Hematopoietic multipotent progenitor cell treated with erythropoietin and hydrocortisone succinate and interleukin-3 and kit ligand, for 8 days (in vitro differentiated cells): ENCODE results near the gene TUT4.

Experiments used
- DNase-seq: peaks from one replicate; pipeline ENCODE4 v3.0.0-alpha.2; 2015

TUT4 gene

DNA sequence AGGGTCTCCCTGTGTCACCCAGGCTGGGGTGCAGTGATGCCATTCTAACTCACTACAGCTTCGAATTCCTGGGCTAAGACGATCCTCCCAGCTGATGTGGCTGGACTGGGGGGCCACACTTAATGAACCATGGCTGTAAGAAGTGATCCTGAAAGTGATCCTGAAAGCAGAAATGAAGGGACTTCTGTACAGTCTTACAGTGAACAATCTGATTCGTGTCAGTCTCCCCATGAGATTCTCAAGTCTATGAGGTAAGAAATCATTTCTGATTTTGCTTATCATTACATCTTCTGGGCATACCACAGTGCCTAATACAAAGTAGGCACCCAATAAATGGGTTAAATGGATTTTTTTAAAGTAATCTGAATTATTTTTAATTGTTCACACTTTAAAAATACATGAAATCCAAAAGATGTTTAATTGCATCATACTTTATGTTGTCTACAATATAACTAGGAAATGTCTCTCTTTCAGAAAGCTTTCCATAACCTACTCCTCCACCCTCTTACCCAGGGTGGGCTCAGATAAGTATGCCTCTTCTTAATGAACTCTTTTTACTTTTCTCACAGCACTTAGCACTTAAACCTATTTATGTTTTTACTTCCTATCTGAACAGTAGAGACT is 21.5 kb downstream of the TUT4 start:
- DNase-seq: no peak

DNA sequence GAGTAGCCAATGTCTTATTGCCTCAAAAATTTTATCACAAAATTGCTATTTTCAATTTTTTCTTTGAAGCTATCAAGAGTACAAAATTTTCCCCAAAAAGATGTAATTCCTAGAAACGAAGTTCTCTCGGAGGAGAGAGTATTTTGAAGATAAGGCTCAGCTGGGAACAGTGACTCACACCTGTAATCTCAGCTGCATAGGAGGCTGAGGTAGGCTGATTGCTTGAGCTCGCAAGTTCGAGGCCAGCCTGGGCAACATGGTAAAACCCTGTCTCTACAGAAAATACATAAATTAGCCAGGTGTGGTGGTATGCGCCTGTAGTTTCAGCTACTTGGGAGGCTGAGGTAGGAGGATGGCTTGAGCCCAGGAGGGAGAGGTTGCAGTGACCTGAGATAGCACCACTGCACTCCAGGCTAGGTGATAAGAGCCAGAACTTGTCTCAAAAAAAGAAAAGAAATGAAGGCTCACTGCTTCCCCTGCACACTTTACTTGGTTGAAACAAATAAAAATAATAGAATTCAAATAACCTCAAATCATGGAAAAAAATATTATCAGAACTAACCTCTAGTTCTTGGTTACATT is 22.2 kb downstream of the TUT4 start:
- DNase-seq: no peak

DNA sequence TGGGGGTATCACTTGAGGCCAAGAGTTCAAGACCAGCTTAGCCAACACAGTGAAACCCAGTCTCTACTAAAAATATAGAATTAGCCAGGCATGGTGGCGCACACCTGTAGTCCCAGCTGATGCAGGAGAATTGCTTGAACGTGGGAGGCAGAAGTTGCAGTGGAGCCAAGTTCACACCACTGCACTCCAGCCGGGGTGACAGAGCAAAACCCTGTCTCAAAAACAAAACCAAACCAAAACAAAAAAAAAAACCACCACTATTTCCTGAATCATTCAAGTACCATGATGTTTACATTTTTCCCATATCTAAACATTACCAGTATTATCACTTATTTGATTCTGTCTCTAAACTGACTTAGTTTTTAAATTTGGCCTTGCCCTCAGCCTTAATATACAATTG is 29.5 kb downstream of the TUT4 start:
- DNase-seq: no peak

DNA sequence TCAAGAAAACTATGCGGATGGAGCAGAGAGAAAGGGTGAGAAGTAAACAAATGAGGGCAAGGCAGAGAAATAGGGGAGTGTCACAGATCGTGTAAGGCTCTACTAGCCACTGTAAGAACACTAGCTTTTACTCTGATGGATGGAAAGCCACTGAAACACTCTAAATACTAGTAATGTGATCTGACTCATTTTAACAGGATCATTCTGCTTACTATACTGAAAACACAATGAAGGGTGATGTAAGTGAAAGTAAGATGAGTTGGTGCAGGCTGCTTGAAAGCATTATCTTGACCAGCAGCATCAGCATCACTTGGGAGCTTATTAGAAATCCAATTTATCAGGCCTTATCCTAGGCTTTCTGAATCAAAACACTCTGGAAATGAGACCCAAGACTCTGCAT is 32.7 kb downstream of the TUT4 start:
- no peak for DNase-seq

DNA sequence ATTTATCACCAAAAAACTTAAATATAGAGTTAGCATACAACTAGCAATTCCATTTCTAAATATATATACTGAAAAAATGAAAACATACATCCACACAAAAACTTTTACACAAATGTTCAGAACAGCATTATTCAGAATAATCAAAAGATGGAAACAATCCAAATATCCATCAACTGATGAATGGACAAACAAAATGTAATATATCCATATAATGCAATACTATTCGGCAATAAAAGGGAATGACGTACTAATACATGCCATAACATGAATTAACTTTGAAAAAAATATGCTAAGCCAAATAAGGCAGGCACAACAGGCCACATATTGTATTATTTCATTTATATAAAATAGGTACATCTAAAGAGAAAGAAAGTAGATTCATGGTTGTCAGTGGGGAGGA is 33.9 kb downstream of the TUT4 start:
- no peak for DNase-seq

DNA sequence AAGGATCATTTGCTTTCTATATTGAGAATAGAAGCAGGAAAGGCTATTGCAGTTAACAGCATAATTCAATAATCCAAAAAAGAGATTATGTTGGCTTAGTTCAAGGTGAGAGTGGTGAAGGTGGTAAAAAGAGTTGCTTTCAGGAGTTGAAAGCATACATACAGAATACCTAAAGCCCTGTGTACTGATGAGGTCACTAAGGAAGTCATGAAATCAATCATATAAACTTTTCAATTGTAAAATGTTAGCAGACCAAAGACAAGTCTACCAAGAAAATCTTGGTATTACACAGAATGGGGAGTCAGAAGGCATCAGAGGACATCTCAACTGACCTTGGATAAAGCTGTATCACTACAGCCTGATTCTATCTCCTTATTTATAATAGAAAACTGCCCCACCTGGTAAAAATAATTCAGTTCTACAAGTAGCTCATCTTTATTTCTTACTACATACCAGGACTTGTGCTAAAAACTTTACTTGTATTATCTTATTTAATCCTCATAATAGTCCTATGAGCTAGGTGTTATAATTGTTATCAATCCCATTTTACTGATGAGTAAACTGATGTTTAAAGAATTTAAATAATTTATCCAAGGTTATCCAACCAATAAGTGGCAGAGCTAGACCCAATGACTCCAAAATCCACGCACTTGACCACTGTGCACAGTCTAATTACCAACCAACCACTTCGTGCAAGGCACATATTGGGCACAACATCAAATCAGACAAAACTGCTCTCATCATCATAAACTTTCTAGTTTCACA is 40.9 kb downstream of the TUT4 start:
- DNase-seq: no peak

DNA sequence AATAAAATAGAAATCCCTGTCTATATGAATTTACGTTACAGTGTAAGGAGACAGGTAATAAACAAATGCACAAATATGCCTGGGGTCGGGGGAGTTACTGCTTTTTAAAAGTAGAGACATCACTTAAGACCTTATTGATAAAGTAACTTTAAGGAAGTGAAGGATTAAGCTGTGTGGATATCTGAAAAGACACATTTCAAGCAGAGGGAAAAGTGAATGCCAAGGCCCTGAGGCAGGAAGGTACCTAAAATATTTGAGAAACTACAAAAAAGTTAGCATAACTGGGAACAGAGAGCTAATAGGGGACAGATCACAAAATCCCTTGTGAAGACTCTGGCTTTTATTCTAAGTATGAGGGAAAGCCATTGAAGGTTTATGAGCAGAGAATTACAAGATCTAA is 41.5 kb downstream of the TUT4 start:
- no peak for DNase-seq

DNA sequence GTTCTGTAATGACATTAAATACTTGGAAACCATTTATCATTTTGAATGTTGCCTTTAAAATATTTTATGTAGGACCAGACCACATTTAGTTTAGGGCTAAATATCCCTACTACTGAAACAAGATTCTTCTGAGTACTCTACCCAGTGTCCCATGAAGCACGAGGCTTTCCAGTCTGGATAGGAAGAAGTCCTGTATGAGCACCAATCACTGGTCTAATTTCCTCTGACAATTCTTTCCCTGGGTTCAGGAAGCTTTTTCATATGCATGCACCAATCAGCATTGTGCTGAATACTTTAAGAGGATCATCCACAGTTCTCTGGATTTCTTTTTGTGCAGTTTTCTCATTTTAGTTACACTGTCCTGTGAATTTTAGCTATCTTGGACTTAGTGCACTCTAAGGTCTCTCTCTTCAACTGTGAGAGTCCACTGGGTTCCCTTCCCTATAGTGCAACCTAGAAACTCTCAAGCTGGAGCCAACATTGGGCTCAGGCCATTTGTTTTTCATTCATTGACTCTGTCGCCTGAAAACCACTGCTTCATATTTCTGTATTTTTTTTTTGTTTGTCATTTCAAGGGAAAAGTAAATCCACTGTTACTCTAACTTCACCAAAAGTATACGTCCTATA is 45.9 kb downstream of the TUT4 start:
- no peak for DNase-seq

DNA sequence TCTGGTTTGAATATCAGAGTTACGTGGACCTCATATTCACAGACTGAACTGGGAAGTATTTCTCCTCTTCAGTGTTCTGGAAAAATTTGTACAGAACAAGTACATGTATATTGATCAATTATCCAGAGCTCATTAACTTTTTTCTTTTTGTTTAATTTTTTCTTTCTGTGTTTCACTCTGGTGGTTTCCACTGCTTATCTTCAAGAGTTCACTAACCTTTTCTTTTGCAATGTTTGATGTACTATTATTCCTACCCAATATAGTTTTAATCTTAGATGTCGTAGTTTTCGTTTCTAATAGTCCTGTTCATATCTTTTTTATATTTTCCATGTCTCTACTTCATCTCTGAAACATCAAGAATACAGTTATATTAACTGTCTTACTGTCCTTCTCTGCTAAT is 46.5 kb downstream of the TUT4 start:
- DNase-seq: no peak

DNA sequence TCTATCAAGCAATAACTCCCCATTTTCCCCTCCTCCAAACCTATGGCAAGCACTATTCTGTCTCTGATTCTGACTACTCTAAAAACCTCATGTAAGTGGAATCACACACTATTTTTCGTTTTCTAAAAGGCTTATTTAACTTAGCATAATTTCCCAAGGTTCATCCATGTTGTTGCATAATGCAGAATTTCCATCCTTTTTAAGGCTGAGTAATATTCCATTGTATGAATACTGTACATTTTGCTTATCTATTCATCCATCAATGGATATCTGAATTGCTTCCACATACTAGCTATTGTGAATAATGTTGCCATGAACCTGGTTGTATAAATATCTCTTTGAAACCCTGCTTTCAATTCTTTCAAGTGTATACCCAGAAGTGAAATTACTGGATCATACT is 48.2 kb downstream of the TUT4 start:
- no peak for DNase-seq

DNA sequence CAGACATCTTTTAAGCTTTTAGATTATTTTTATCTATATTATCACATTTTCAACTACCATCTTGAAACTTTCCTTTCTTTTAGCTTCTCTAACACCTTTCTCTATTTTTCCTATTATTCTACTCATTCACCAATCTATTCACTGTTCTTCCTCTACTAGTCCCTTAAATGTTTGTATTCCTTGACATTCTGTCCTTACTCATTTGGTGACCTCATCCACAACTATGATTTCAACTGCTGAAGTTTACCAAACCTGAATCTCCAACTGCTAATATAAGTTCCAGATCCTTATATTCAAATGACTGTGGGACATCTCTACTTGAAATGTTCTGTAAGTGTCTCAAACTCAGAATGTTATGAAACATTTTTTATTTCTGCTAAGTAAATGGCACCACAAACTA is 49.2 kb downstream of the TUT4 start:
- no peak for DNase-seq

DNA sequence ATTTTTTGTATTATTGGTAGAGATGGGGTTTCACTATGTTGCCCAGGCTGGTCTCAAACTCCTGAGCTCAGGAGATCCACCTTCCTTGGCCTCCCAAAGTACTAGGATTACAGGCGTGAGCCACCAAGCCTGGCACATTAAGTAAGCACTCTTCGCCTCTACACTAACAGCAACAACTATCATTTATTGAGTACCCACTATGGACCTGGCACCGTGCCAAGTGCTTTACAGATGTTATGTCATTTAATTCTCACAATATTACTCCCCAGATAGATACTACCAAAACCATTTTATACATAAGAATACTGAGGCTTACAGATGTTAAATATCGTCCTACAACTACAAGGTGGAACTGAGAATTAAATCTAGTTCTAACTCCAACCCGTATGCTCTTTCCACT is 50.1 kb downstream of the TUT4 start:
- peak; percentile 18 for DNase-seq

DNA sequence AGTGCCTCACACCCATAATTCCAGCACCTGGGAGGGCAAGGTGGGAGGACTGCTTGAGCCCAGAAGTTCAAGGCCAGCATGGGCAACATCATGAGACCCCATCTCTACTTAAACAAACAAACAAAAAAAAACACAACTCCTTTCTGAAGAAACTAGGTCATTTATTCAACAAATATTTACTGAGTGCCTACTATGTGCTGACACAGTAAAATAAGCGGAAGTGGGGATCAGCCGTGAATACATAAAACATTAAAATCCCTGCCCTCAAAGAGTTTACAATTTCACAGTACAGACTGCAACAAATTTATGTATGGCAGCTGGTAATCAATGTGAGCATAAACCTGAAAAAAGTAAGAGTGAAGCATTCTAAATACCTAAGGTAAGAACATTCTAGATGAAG is 65.3 kb downstream of the TUT4 start:
- DNase-seq: no peak

DNA sequence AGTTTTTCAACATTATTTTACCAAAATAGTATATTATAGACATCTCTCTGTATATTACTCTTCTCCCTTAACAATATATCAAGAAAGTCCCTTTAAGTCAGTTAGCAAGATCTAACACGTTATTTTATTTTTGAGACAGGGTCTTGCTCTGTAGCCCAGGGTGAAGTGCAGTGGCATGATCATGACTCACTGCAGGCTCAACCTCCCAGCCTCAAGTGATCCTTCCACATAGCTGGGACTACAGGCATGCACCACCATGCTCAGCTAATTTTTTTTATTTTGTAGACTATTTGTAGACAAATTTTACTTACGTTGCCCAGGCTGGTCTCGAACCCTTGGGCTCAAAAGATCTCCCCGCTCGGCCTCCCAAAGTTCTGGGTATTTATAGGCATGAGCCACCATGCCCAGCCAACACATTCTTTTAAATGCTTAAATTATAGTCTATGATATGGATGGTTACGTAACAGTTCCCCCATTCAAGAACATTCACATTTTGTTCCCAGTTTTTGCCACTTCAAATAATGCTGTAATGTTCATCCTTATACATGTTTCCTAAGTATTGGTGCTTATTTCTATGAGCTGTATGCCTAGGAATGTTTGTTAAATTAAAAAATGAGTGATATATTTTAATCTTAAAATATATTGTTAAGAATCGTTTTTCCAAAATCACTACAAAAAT is 70.4 kb downstream of the TUT4 start:
- no peak for DNase-seq

DNA sequence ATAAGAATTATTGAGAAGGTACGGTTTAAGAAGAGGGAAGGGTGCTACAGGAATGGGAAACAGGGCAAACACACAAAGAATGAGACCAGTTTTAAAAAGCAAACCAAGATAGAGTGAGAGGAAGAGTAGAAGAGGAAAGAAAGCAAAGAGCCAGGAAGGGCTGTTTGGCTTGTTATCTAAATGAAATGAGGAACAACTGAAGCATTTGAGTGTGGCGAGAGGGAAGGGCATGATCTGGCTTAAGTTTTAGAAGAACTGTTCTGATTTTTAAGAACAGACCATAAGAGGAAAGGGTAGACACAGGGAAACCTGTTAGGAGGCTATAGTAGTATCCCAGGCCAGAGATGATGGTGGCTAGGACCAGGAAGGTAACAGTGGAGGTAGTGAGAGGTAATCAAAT is 73.8 kb downstream of the TUT4 start:
- no peak for DNase-seq

DNA sequence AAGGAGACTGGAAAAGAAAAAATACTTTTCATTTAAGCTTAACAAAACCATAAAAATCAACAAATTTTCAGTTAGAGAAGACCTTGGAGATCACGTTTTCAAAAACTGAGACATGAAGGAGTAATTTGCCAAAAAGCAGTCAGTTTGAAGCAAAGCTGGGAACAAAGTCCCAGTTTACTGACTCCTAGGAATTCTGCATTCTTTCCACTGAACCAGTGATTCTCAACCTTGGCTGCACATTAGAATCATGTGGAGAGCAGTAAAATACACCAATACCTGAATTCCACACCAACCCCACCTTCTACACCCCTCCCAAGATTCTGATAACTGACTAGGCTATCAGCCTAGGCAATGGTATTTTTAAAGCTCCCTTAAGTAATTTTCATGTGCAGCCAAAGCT is 75.0 kb downstream of the TUT4 start:
- DNase-seq: no peak

DNA sequence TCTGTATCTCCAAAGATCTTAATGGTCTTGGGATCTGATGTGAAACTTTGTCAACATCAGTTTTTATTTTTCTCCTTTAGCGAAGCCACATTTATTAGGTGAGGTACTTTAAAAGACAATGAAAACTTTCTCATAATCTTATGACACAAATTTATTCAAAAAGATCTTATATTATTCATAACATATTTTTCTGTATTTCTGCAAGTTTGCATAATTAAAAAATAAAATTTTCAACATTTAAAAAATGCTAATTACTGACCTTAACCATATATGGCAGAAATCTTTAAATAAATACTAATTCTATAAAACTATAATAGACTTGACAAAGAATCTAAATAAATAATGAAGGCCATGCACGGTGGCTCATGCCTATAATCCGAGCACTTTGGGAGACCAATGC is 75.9 kb downstream of the TUT4 start:
- DNase-seq: no peak

DNA sequence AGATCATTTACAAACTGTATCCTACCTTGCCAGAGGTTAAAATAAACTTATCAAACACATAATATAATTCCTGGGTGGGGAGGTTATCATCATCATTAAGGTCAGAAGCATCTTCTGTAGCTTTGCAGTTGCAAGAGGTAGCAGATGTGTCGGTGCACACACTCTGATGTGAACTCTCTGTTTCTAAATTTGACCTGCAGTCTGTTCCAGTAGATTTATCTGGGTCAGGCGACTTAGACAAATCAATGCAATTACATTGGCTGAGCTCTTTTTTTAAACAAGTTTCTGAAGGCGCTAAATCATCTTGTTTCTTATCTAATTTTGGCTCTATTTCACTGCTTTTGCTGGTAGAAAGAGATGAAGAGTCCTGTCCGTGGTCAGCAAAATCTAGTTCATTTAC is 78.1 kb downstream of the TUT4 start:
- no peak for DNase-seq

DNA sequence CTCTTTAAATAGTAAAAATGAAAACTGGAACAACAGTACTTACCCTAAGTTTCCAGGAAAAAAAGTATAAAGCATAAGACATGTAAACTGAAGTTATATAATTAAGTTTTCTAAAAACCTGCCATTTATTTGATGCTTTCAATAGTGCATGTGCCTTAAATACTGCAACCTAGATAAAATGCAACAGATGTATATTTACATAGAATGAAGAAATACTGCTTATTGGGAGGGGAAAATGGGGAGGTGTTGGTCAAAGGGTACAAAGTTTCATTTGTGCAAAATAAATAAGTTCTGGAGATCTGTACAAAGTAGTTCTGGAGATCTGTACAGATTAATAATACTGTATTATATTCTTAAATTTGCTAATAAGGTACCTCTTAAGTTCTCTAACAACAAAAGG is 79.9 kb downstream of the TUT4 start:
- DNase-seq: no peak

DNA sequence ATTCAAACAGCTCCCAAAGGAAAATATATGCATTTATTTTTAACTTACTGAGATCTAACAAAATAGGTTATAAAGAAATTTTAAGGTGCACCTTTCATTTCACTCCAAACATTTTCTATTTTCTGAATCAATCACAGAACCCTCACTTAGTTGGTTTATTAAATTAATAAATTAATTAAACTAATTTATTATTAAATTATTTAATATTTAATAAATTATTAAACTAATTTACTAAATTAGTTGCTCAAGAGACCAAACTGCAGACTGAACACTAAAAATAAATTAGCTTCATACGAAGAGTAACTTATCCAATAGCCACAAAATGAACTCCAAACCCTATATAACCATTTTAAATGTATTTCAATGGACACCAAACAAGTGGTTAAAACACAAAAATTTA is 80.5 kb downstream of the TUT4 start:
- no peak for DNase-seq

DNA sequence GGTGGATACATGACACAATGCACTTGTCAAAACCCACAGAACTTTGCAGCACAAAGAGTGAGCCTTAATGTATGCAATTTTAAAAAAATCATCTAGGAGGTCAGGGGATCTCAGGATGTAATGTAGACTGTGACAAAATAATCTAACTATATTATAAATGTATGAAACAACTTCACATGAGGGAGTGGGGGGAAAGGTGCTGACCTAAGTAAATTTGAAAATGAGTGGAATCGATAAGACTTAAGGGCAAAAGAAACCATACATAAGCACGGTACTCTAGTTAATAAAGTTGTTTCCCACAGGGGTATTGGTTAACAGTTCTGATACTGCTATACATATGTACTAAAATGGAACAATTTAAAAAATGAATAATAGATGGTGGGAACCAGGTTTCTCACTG is 83.8 kb downstream of the TUT4 start:
- DNase-seq: no peak

DNA sequence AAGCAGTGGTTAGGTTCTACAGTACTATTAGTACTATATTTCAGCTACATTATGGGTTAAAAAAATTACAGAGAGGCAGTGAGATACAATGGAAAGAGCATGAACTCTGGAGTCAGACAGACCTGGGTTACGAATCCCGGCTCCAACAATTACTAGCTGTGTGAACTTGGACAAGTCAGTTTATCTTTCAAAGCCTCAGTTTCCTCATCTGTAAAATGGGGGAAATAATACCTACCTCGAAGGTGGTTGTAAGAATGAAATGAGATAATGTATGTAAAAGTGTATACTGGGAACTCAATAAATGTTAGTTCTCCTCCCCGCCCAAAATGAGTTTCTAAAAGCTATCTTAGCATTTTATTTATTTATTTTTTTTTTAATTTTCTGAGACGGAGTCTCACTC is 89.0 kb downstream of the TUT4 start:
- DNase-seq: no peak

DNA sequence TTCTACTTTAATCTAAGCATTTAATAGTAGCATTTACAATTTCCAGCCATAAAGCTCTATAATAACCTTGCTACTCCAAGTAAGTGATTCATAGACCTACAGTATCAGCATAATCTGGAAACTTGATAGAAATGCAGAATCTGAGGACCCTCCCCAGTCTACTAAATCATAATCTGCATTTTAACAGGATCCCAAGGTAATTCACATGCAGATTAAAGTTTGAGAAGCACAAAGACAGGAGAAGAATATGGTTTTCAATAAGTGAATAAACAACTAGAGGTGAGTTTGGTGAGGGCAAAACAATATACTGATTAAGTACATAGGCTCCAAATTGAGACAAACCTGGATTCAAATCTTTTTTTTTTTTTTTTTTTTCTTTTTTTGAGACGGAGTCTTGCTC is 91.1 kb downstream of the TUT4 start:
- no peak for DNase-seq

DNA sequence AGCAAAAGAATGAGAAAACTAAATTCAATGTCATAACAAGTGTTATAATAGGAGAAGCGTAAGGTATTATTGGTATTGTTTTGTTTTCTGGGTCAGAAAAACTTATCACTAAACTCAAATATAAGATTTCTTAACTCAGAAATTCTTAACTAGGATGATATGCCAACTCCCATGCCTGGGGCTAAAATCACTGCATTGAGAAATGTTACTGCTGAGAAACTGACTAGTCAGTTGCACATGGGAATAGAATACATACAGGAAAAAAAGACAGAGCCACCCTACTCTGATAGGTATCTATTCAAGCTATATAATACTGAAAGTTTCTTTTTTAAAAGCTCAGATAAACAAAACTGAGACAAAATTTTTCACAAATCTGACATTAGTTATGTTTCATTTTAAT is 92.2 kb downstream of the TUT4 start:
- DNase-seq: no peak
